GM12892 (cell line): ENCODE results near the gene TACC2.

Experiments used
- DNase-seq: peaks from one replicate; pipeline ENCODE4 v3.0.0; 2011; ENCODE audit not compliant: insufficient read length
- FAIRE-seq: peaks from 2 replicates; lab custom pipeline; 2011; peaks lifted over from hg19 to GRCh38; lab: Jason Lieb, UNC
- POLR2A ChIP-seq: IDR thresholded peaks from 2 replicates; pipeline ENCODE4 v1.6.1; 2011; ENCODE audit warnings: low read depth, low read length, control low read depth
- POLR2AphosphoS5 ChIP-seq: IDR thresholded peaks from 2 replicates; pipeline ENCODE4 v1.6.1; 2011; ENCODE audit warnings: low read depth, low read length, control low read depth
- TAF1 ChIP-seq: IDR thresholded peaks from 2 replicates; pipeline ENCODE4 v1.6.1; 2011; ENCODE audit warnings: low read depth, mild to moderate bottlenecking, control low read depth, low read length, borderline replicate concordance

Gene TACC2

GRCh38 chr10:122171302-122172075, 182.5 kb downstream of the TACC2 start:
- TF ChIP-seq POLR2AphosphoS5 (no peak), TAF1 (no peak), POLR2A (no peak)
- FAIRE-seq (no peak), DNase-seq (no peak)

DNA sequence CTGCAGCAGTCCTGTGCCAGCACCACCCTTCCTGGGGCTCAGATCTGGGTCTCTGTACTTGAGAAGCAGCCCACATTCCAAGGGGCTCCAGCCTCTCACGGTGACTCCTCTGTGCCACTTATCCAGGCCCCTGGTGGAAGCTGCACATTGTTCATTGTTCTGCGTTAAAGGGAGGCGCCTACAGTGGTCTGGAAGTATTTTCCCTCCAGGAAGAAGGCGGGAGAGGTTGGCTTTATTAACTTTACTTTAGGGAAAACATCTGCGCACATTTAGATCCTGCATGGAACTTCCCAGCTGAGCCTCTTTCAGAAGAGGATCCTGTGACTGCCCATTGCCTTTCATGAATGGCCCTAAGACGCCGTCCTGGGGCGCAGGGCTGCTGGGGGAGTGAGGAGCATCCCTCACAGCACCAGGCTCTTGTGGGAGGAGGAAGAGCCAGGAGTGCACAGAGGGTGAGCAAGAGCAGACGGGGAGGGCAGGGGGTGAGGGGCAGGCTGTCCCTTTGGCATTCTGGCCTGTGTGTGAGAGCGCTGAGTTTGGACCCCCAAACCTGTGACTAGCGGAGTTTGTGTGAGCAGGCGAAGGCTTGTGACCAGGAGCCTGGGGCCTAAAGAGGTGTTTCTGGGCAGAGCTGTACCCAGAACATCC, 183.5 kb downstream of the TACC2 start:
- FAIRE-seq (no peak), DNase-seq (no peak)
- TF ChIP-seq TAF1: no peak
- TF ChIP-seq POLR2A: no peak
- no peak for TF ChIP-seq POLR2AphosphoS5

DNA sequence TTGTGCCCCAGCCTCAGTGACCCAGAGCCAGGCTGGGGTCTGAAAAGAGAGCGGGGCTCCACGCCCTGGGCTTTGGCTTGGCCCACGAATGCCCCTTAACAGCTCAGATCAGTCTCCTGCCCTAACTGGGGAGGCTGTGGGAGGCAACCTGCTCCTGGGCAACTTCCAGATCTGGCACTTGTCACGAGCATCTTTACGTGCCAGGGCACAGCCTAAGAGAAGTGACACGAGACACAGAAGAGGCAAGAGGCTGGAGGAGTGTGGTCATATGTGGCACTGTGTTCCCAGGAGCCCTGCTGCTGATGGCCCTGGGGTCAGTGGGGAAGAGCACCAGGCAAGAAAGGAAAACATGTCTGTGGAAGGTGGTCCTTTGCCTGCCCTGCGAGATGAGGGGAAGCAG, 184.4 kb downstream of the TACC2 start:
- TF ChIP-seq POLR2A (no peak), TAF1 (no peak), POLR2AphosphoS5 (no peak)
- FAIRE-seq (no peak), DNase-seq (no peak)

GRCh38 chr10:122173766-122174435, 184.9 kb downstream of the TACC2 start:
- TF ChIP-seq POLR2A (no peak), POLR2AphosphoS5 (no peak), TAF1 (no peak)
- FAIRE-seq (no peak), DNase-seq (no peak)

- TF ChIP-seq TAF1 (no peak), POLR2A (no peak), POLR2AphosphoS5 (no peak)
- FAIRE-seq (no peak), DNase-seq (no peak)
These were observed 187.6 kb downstream of the TACC2 start for GRCh38 chr10:122176232-122177213.

GRCh38 chr10:122178655-122179054, 189.7 kb downstream of the TACC2 start:
- no peak for TF ChIP-seq TAF1
- TF ChIP-seq POLR2AphosphoS5: no peak
- no peak for TF ChIP-seq POLR2A
- FAIRE-seq (no peak), DNase-seq (no peak)

- DNase-seq (no peak), FAIRE-seq (no peak)
- TF ChIP-seq POLR2A (no peak), TAF1 (no peak)
These were observed 192.2 kb downstream of the TACC2 start for GRCh38 chr10:122181041-122181732.

DNA sequence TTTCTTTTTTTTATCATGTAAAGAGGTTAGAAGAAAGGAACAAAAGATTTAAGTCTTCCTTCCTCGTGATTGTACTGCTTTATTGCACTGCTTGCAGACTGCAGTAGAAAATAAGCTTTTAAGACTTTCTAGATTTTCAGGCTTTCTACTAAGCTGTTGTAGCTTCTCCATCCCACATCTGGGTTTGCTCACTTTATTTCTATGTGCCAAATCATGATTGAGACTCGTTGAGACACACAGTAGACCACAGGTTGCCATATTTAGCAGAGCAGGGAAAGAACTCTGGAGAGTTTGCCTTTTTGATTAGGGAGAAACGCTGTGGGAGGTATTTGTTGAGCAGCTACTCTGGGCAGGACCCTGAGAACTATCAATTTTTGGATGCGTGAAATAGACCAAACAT, 192.9 kb downstream of the TACC2 start:
- DNase-seq (no peak), FAIRE-seq (no peak)
- TF ChIP-seq TAF1 (no peak), POLR2A (no peak), POLR2AphosphoS5 (no peak)

DNA sequence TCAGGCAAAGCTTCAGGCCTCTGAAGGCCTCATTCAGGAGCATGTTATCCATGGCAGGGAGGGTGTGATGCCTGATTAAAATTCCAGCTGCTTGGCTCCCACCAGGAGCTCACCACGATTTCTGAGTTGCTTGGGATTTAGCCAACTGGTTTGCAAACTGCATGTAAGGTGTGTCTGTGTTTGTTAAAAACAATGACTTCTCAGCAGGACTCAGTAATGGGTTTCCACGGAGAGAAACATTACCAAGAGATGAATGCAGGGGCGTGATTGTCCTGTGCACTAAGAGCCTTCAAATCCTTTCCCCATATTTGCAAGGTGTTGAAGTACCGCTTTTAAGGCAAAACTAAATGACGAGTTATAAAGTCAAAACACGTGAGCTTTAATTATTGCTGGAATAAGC, 193.3 kb downstream of the TACC2 start:
- DNase-seq: no peak
- FAIRE-seq: no peak

DNA sequence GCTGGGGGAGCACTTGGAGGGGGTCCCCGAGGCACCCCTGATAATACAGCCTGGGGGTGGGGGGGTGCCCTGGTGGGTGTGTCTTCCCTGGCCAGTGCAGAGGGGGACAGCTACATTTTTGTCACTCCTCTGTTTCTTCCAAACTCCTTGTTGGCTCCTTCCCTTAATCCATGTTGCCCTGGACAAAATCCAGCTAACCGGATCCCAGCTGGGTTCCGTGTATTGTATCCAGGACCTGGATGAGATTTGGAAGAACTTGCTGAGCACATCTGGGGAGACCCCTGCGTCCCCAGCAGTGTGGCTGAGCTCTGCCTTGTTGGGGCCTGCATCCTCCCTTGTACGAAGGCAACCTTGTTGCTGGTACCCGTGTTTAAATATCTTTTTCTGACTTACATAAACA, 195.3 kb downstream of the TACC2 start:
- FAIRE-seq (no peak), DNase-seq (no peak)
- TF ChIP-seq POLR2A (no peak), POLR2AphosphoS5 (no peak), TAF1 (no peak)

More for the DNA sequence above, 193.3 kb downstream of the TACC2 start:
- TF ChIP-seq TAF1 (no peak), POLR2AphosphoS5 (no peak), POLR2A (no peak)

DNA sequence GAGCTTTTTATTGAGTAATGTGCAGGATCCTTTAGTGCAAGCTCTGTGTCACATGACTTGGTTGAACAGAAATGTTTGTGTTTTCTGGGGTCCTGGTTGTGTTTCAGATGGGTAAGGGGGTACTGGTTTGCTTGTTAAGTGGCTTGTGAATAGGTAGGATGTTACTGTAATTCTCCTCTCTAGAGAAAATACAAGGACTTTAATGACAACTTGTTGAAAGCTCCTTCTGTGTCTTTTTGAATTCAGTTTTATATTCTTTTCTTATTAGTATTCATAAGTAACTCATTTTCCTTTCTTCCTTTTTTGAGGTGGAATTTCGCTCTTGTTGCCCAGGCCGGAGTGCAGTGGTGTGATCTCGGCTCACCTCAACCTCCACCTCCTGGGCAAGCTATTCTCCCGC, 196.7 kb downstream of the TACC2 start:
- no peak for FAIRE-seq
- no peak for TF ChIP-seq POLR2A
- no peak for TF ChIP-seq TAF1
- no peak for TF ChIP-seq POLR2AphosphoS5
- DNase-seq: no peak
